ENCODE measurements around the gene C1orf94.

C1orf94 gene, protein sequence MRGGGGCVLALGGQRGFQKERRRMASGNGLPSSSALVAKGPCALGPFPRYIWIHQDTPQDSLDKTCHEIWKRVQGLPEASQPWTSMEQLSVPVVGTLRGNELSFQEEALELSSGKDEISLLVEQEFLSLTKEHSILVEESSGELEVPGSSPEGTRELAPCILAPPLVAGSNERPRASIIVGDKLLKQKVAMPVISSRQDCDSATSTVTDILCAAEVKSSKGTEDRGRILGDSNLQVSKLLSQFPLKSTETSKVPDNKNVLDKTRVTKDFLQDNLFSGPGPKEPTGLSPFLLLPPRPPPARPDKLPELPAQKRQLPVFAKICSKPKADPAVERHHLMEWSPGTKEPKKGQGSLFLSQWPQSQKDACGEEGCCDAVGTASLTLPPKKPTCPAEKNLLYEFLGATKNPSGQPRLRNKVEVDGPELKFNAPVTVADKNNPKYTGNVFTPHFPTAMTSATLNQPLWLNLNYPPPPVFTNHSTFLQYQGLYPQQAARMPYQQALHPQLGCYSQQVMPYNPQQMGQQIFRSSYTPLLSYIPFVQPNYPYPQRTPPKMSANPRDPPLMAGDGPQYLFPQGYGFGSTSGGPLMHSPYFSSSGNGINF

DNA sequence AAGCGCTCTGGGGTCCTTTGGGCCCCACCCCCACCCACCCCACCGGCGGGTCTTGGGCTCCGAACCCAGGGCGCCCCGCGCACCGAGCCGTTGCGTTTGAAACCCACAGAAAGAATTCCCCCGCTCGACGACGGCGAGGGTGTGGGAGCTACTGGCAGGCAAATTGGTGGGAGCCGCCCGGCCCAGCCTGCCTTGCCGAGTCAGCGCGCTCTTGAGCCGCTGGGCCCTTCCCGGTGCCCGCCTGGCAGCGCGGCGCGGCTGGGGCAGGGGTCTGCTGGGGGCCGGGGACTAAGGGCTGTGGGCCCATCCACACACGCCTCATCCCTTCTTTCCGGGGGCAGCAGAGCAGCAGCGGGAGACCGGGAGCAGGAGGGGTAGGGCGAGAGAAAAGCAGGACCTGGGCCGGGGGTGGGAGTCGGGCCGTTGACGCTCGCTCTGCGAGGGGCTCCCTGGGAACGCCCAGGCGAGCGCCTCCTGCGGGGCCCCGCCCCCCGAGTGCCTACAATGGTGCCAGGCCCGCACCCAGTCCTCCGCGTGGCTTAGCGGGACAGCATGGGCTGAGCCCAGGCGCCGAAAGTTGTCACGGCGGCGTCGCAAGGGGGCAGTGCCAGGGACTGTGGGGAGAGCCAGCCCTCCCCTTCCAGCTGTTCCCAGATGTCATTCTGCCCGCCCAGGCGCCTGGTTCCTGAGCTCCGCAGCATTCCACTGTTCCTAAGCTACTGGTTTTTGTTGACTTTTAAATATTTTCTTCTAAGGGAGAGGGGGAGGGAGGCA lies at the start of gene C1orf94:
Gene C1orf94, plus strand, starts transcription at position 78 of the 774 bp plus-strand sequence. CDS start 883 bp downstream, outside the sequence.
- peak; percentile 45 for DNase-seq (ENCODE audit: low spot score)

GRCh38 chr1:34127006-34128000 lies 49.4 kb upstream of the C1orf94 start:
- no peak for DNase-seq (ENCODE audit: low spot score)

DNA sequence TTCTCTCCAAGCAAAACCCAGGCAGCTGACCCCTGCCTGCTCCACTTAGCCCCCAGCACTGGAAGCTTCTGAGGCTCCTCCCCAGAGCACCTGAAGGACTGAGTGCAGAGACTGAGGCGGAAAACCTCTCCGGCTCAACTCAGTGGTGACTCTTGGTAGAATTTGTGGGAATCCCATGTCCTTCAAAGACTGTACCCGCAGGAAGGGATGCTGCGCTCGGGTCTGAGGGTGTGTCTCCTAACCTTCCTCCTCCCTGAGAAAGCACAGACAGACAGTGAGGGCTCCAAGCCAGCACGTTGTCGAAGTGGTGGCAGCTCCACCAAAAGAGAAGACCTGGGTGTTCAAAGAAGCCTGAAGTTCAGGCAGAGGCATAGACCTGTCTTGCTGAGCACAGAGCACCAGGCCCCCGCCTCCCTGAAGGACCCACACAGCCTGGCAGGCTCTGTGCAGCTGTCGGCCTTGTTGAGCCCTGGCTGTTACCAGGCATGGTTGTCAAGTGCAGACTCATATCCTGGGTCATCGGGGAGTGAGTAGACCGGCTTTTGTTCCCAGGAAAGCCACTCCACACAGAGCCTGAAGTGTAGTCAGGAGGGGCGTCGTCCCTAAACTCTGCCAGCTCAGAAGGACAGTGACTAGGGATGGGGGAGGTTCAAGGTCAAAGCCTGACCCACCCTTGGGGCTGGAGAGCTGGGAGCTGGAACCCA lies 48.4 kb upstream of the C1orf94 start:
- DNase-seq (ENCODE audit: low spot score) = no peak

GRCh38 chr1:34129630-34130029 lies 47.1 kb upstream of the C1orf94 start:
- DNase-seq (ENCODE audit: low spot score) = no peak

- DNase-seq (ENCODE audit: low spot score) = no peak
Observed at GRCh38 chr1:34130306-34130705, 46.4 kb upstream of the C1orf94 start.

GRCh38 chr1:34131396-34132160 lies 45.1 kb upstream of the C1orf94 start:
- DNase-seq (ENCODE audit: low spot score) = no peak

- DNase-seq (ENCODE audit: low spot score) = no peak
Observed at GRCh38 chr1:34132161-34132420, 44.6 kb upstream of the C1orf94 start.

- DNase-seq (ENCODE audit: low spot score) = no peak
Observed at GRCh38 chr1:34137411-34137810, 39.3 kb upstream of the C1orf94 start.

GRCh38 chr1:34140011-34140676 lies 36.6 kb upstream of the C1orf94 start:
- no peak for DNase-seq (ENCODE audit: low spot score)

- no peak for DNase-seq (ENCODE audit: low spot score)
Observed at GRCh38 chr1:34143975-34144374, 32.7 kb upstream of the C1orf94 start.

- no peak for DNase-seq (ENCODE audit: low spot score)
Observed at GRCh38 chr1:34144766-34145165, 31.9 kb upstream of the C1orf94 start.

DNA sequence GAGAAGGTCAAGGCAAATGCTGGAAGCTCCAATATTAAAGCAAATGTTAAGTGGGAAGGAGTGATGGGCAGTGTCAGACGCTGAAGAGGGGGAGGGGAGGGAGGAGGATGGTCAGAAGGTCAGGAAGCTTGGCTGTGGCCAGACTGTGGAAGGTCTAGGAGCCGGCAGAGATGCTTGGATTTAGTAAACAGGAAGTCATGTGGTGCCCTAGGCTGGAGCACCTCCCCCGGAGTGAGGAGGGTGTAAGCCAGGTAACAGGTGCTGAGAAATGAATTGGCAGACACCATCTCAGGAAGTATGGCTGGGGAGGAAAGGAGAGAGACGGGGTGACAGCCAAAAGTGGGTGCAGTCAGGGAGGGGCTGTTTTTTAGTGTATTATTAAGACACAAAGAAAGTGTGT lies 29.4 kb upstream of the C1orf94 start:
- no peak for DNase-seq (ENCODE audit: low spot score)

DNA sequence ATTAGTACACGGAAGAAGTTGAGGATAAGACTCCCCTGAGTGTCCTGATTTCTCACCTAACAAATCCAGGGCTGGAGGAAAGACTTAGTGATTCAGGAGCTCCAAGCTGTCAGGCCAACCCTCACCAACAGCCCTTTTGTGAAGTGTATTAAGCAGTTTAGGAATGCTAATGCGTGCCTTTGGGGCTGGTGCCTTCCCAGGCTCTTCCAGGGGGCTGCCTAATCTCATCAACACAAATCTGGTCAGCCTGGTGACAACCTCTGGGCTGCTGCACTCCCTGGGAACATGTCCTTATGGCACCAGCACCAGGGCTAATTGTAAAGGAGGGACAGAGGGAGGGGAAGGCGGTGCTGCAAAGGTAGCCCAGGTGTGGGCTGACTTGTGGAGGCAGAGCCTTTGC lies 27.2 kb upstream of the C1orf94 start:
- DNase-seq (ENCODE audit: low spot score) = peak; percentile 28

- no peak for DNase-seq (ENCODE audit: low spot score)
Observed at GRCh38 chr1:34153246-34153645, 23.5 kb upstream of the C1orf94 start.

DNA sequence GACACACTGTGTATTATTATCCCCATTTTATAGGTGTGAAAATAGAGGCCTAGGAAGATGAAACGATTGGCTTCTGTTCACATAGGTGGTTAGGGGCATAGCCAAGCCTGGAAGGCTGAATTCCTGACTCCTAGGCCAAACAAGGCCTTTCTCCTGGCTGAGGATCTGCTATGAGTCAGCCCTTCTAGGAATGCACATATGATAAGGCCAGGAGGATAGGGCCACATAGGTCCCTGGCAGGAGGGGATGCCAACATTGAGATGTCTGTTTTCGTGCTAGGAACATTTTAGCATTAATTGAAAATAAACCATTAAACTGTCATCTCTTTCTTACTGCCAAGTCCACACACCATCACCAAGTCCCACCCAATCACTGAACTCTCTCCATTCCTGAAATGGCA lies 20.8 kb upstream of the C1orf94 start:
- DNase-seq (ENCODE audit: low spot score) = no peak

- DNase-seq (ENCODE audit: low spot score) = no peak
Observed at GRCh38 chr1:34156739-34157138, 20.0 kb upstream of the C1orf94 start.

DNA sequence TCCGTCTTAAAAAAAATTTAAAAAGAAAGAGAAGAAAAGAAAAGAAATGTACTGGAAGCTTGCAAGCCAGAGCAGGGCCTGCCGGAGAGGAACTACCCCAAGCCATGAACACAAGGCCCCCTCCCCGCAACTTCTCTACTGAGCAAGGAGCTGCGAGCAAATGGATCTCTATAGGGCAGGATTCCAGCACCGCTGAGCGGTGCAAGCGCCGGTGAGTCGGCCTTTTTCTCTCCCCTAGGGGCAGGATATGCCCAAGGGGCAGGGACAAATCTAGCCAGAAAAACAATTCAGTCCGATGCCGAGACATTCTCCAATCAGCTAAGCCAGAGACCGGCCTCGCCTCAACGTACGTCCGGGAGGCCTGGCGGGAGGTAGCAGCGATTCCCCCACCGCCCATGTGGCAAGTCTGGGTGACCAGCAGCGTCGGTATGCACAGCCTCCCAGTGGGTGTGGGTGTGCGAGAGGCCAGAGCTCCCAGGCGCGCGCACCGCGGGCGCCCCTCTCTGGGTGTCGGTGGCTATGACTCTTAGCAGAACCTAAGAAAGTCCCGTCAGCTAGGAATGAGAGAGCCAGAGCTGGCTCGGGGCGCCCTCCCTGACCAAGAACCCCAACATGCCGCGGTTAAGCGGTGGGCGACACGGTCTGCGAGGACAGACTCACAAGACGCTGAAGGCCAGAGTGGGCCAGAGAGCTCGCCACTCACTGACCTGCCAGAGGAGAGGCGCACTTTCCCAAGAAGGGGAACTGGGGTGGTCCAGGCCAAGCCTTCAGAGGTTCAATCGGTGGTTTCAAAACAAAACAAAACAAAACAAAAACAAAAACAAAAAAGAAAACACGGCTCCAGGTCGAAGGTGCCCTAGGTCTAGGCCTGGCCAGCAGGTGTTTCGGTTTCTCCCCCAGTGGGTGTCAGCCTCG lies 13.6 kb upstream of the C1orf94 start:
- peak; percentile 69 for DNase-seq (ENCODE audit: low spot score)

DNA sequence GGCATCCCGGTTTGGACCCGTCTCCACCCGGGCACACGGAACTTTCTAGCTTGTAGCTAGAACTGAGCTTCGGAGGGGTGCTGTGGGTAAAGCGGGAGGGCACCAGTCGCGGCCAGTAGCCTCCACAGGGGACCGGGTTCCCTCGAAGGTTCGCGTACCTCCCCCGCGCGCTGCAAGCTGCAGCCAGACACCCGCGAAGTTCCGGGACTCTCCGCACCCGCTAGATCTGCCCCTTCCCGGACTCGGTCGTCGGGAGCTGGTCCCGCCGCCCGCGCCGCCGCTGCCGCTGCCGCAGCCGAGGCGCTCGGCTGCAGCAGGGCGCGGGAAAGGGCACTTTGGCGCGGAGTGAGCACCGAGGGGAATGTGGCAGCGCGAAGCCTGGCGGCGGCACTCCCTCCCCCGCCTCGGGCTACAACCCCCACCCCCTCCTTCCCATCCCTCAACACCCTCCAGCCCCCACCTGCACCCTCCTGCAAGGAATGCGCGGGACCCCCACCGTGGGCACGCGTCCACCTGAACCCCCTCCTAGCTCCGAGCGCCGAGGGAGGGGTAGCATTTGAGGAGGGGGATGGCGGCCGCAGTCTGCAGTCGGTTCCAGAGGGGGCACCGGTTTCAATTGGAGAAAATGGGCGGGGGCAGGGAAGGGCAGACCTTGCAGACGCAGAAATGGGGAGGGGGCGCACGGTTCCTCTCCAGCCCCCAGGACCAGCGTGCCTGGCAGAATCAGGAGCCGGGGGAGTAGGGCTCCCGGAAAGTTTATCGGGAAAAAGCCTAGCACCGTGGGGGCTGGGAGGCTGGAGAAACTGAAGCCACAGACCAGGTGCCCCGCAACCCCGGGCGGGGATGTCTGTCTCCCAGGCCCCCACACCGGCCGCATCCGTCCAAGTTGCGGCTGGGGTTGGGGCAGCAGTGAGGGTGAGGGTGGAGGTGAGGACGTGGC lies 12.6 kb upstream of the C1orf94 start:
- DNase-seq (ENCODE audit: low spot score) = peak; percentile 37

Measured in iPS-NIHi11 (cell line).